Hepatic stellate cell (primary cell): ENCODE data around the gene KRTAP5-7.
A peak's percentile ranks its signal among the peaks of the same experiment; 100 is the strongest.
"Not testable (repeated sequence)": the region's sequence is repeated elsewhere in the genome, so short reads cannot be mapped to it uniquely, and the experiment has no call there.

Experiments
- DNase-seq: peaks from one replicate; pipeline ENCODE4 v3.0.0; 2011; ENCODE audit warnings: low spot score

The KRTAP5-7 gene

GRCh38 chr11:71558996-71559395 lies 31.9 kb downstream of the KRTAP5-7 start:
- DNase-seq, result no peak

GRCh38 chr11:71562120-71562519 lies 35.1 kb downstream of the KRTAP5-7 start:
- no peak for DNase-seq

GRCh38 chr11:71563406-71563805 lies 36.3 kb downstream of the KRTAP5-7 start:
- DNase-seq, result peak; percentile 72

- DNase-seq, result no peak
Measured at GRCh38 chr11:71564430-71564829, 37.4 kb downstream of the KRTAP5-7 start.

- DNase-seq, result no peak
Measured at GRCh38 chr11:71565263-71565662, 38.2 kb downstream of the KRTAP5-7 start, which contains the start of gene KRTAP5-10. Gene KRTAP5-10, plus strand, starts transcription at chr11:71565563. Its CDS starts 25 bp downstream, at chr11:71565588.

- DNase-seq, result no peak
Measured at GRCh38 chr11:71566081-71566620, 39.1 kb downstream of the KRTAP5-7 start.

- not testable (repeated sequence) for DNase-seq
Measured at GRCh38 chr11:71566626-71567599, 39.8 kb downstream of the KRTAP5-7 start.

- DNase-seq, result not testable (repeated sequence)
Measured at GRCh38 chr11:71567633-71568032, 40.6 kb downstream of the KRTAP5-7 start.

- no peak for DNase-seq
Measured at GRCh38 chr11:71568704-71569349, 41.8 kb downstream of the KRTAP5-7 start.

GRCh38 chr11:71571101-71571850 lies 44.2 kb downstream of the KRTAP5-7 start:
- DNase-seq, result not testable (repeated sequence)

- no peak for DNase-seq
Measured at GRCh38 chr11:71572811-71573210, 45.7 kb downstream of the KRTAP5-7 start.

GRCh38 chr11:71574418-71574817 lies 47.4 kb downstream of the KRTAP5-7 start:
- no peak for DNase-seq

- no peak for DNase-seq
Measured at GRCh38 chr11:71575723-71576424, 48.8 kb downstream of the KRTAP5-7 start.

- DNase-seq, result not testable (repeated sequence)
Measured at GRCh38 chr11:71576688-71577465, 49.8 kb downstream of the KRTAP5-7 start.

GRCh38 chr11:71577469-71578004 lies 50.5 kb downstream of the KRTAP5-7 start:
- no peak for DNase-seq
